HuH-7 (cell line): ENCODE results near the gene PPP2R5C.

ENCODE experiments used
- DNase-seq: peaks from one replicate; pipeline ENCODE4 v3.0.0; 2011; ENCODE audit warnings: low spot score

Gene PPP2R5C

DNA sequence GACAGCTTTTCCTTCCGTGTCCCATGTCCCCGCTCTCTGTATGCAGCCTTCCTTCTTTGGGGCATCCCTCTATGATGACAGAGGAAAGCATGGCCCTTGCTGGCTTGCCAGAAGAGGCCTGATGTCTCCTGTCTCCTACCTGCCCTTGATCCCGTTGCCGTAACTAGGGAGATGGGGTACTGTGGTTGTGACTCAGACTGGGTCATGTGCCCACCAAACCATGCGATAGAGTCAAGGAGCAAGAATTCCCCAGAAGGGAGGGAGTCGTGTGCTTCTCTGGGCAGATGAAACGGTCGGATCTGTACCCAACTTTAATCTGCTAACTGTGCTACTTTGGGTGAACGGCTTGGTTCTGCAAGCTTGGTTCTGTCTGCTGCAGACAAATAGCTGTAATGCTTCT lies 103.8 kb downstream of the PPP2R5C start:
- DNase-seq: no peak

DNA sequence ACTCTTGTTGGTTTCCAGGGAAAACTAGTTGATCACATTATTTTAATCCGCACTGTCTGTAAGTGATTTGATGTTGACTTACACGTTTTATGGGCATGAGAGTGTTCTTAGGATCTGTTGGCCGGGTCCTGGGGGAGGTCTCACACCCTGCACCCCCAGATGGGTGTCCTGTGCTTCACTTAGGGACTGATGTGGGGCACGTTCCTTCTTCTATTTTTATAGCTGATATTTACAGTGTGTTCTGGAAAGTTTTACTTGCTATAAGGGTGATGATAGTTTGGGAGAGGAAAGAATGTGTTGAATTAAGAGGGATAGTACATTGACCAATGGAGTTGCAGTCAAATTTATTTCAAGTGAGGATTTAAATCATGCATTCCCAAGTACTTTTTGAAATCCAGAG lies 106.3 kb downstream of the PPP2R5C start:
- no peak for DNase-seq

DNA sequence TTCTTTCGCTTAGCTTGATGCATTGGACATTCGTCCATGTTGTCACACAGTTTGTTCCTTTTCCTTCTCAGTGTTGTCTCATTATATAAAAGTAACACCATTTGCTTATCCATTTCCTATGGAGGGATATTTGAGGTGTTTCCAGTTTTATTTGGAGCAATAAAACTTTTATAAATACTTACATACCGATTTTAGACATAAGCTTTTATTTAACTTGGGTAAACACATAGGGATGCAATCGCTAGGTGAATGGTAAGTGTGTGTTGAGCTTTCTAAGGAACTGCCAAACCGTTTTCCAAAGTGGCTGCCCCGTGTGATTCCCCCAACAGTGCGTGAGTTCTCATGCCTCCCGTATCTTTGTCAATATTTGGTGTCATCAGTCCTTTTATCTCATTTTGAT lies 107.7 kb downstream of the PPP2R5C start:
- no peak for DNase-seq

DNA sequence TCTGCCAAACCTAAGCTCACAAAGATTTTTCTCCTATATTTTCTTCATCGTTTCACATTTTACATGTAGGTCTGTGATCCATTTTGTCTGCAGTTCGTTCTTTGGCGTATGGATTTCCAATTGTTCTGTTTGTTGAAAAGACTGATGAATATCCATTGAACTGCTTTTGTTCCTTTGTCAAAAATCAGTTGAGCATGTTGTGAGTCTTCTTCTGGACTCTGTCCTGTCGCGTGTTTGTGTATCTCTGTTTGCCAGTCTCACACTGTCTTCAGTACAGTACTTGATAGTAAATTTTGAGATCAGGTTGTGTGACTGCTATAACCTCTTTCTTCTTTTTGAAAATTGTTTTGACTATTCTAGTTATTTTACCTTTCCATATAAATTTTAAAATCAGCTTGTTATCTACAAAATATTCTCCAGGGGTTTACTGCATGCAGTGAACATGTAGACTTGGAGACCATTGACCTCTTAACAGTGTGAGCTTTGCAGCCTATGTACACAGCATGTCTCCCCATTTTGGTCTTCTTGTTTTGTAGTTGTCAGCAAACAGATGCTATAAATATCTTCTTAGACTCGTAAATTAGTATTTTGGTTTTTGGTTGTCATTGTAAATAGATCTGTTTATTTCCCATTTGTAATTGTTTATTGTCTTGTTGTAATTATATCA lies 108.9 kb downstream of the PPP2R5C start:
- DNase-seq: no peak

GRCh38 chr14:101872346-101872745 lies 110.8 kb downstream of the PPP2R5C start:
- no peak for DNase-seq

DNA sequence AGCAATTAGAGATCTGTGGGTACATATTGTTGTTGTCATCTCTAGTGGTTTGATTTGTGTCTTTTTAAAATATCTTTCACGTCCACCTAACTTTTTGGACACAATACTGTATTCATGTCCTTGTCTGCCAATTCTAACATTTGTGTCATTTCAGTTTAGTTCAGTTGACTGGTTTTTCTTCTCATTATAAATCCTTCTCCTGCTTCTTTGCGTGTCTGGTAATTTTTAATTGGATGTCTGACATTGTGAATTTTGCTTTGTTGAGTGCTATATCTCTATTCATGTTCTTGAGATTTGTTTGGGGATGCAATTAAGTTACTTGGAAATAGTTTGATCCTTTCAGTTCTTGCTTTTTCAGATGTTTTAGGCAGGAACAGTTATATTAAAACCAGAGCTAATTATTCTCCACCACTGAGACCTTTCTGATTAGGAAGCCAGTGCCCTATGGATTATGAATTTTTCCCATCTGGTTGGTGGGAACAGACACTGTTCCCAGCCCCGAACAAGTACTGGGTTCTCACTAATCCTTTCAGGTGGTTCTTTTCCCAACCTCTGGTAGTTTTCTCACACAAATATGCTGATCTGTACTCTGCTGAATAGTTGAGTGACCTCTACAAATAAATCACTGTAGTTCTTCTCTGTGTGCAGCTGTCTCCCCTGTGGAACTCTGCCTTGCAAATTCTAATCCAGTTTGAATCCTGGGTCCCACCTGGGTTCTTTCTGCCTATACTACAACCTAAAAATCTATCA lies 111.7 kb downstream of the PPP2R5C start:
- DNase-seq: no peak

GRCh38 chr14:101873991-101874390 lies 112.5 kb downstream of the PPP2R5C start:
- no peak for DNase-seq

DNA sequence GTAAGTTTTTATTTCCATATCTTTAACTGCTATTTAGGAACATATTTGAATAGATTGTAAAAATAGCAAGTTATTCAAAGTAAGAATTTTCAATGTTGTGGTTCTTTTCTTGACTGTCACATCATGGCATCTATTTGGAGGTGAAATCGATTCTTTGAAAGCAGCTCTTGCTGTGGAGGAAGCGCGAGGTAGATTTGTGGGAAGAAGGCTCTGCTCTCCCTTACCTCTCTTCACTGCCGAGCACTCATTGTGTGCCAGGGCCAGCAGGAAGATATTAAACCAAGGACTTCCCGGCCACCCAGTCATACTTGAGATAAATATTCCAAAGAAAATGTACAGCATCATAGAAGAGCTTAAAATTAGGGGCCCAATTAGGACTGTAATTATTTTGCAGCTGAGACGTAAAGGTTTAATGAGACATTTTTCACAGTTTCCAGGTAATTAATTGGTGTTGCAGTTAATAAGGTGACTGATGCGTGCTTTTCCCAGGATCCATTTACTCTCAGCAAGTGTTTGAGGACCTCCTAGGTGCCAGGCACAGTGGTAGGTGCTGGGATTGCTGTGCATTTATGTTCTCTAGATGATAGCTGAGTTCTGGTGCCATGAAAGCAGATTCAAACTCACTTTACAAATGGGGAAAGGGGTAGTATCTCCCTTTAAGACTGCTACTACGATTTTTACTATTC lies 113.7 kb downstream of the PPP2R5C start:
- no peak for DNase-seq

DNA sequence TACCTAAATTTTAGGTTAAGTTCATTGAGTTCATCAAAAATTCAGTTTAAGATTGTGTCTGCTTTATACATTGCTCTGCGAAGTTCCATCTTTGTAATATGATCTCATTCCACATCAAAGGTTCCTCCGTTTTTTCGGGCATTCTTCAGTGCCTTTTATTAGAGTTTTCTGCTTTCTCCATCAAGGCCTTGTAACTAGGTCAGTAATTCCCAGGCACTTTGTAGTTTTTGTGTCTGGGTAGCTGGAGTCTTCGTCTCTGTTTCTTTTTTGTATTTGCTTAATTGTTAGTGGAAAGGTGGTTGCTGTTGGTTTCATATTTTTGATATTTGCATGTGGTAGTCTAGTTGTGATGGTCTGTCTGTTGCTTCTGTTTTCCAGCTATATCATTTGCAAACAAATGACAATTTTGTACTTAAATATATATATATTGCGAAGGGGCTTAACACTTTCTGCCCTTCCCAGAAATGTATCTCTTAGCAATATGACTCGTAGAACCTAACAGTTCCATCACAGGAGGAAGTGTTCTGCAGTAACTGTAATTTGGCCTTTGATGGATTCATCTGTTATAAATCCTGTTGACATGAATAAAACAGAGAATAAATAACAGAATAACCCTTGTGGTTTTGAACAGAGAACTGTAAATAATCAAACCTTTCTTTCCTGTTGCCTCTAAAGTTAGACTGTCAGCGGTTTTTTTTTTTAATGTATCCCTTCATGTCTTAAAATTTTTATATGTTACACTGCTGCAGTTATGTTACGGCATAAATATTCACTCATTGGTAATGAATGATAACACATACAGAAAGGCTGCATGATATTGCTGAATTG lies 114.4 kb downstream of the PPP2R5C start:
- no peak for DNase-seq

GRCh38 chr14:101876555-101876938 lies 115.0 kb downstream of the PPP2R5C start:
- DNase-seq: no peak

- no peak for DNase-seq
Observed at GRCh38 chr14:101877766-101878165, 116.3 kb downstream of the PPP2R5C start.

DNA sequence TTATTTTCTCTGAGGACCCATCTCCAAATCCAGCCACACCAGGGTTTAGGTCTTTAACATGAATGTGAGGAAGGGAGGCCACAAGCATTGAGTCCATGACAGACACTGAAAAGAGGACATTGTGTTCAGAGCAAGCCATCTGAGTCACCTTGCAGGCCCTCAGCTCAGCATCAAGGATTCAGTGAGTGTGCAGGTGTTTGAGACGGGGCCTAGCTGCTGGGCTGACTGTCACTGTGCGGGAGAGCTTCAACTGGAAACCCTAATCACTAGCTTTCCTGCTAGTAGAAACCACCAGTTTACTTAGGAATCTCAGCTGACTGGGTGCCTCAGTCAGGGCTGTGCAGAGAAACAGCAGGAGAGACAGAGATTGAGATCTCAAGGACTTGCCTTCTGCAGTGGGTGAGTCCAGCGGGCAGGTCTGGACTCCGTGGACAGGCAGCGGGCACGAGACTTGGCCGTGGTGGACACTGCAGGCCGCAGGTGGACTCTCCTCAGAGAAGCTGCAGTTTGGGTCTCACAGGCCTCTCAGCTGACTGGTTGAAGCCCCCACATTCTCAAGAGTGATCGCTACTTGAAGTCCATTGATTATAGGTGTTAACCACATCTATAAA lies 116.8 kb downstream of the PPP2R5C start:
- no peak for DNase-seq

DNA sequence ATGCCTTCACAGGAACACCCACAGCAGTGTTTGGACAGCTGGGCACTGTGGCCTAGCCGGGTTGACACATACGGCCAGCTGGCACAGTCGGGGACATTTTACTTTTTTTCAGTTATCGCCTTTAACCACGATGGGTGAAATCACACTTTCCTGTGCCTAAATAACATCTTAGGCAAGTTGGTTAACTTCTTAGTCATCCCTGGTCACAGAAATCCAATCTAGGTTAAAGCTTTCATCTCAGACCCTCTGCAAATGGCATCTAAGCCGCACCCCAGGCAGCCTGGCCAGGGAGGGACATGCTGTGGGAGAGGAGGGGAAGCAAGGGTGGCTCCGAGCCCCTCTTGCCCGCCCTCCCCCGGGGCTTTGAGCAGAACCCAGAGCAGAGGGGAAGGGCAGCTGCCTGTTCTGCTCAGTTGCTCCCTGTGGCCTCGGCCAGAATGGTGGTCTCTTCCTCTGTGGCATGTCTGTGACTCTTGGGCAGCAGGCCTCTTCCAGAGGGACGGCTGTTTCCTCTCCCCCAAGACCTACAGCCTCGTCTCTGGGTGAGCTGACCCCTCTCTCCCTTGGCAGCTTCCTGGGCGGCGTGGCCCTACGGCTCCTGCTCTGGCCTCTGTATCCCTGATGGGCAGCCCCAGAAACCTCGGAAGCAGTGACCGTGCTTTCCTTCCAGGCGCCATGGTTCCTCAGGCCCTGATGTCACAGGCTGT lies 117.5 kb downstream of the PPP2R5C start:
- DNase-seq: no peak

- no peak for DNase-seq
Observed at GRCh38 chr14:101879529-101880336, 118.2 kb downstream of the PPP2R5C start.

- no peak for DNase-seq
Observed at GRCh38 chr14:101881426-101881825, 119.9 kb downstream of the PPP2R5C start.

GRCh38 chr14:101882141-101882935 lies 120.8 kb downstream of the PPP2R5C start:
- DNase-seq: no peak

- DNase-seq: no peak
Observed at GRCh38 chr14:101884089-101884933, 122.8 kb downstream of the PPP2R5C start.

- DNase-seq: no peak
Observed at GRCh38 chr14:101884934-101885576, 123.5 kb downstream of the PPP2R5C start.
